NCI-H187 treated with DMSO at 0.1 percent for 48 hours (cell line): ENCODE measurements around the gene ZBTB5.

Source experiments
- DNase-seq: peaks from one replicate; lab custom pipeline; 2025; lab: John Stamatoyannopoulos, UW

The ZBTB5 gene

DNA sequence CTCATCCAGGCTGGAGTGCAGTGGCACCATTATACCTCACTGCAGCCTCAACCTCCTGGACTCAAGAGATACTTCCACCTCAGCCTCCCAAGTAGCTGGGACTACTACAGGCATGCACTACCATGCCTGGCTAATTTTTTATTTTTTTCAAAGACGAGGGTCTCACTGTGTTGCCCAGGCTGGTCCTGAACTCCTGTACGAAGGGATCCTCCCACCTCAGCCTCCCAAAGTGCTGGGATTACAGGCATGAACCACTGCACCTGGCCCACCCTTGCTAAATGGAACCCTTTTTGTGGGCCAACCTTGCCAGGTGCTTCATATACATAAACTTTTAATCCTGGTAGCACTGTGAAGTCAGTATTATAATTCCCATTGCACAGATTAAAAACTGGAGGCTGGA is 41.7 kb downstream of the ZBTB5 start:
- DNase-seq, result no peak

DNA sequence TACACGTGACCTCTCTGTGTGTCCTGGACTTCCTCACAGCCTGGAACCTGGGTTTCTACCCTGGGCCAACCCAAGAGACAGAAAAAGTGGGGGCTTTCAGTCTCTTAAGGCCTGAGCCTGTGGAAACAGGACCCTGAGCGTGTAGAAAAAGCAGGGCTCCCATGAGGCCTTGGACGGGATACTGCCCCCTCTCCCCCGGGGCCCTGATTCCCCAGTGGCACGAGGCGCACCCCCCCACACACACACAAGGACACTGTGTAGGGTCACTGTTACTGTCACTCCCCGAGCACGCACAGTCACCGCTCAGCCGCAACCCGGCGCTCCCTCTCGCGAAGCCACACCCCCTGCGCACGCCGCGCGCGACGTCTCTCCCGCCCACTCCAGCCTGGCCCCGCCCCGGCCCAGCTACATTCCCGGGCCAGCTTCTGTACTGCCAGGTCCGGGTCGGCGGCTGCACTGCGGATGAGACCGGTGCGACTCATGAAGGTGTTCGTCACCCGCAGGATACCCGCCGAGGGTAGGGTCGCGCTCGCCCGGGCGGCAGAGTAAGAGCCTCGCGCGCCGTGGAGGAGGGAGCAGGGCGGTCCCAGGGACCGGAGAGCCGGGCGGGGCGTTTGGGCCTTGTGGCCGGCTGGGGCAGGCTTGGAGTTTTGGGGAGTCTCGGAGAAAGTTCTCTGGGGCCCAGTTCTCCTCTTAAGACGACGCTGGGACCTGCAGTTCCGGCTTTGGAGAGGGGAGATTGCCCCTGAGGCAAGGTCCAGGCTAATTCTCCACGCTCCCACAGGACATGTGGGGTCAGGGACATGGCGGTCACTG is 42.8 kb downstream of the ZBTB5 start, which contains the start of gene GRHPR:
GRHPR (plus strand) TSS at position 408 of the 816 bp plus-strand sequence; CDS start at position 463, 55 bp downstream.
- no peak for DNase-seq

DNA sequence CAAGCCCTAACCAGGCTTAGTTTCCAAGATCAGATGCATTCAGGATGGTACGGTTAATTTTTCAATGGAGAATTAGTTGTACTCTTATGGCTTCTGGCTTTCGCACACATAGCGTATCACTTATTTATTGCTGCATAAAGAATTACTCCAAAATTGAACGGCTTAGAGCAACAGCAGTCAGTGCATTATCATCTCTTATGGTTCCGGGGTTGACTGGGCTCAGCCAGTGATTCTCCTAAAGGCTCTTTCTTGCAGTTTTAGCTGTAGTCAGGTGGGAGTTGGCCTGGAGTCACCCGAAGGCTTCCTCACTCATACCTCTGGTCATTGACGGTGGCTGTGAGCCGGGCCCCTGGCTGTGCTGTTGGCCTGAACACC is 43.3 kb downstream of the ZBTB5 start:
- no peak for DNase-seq

DNA sequence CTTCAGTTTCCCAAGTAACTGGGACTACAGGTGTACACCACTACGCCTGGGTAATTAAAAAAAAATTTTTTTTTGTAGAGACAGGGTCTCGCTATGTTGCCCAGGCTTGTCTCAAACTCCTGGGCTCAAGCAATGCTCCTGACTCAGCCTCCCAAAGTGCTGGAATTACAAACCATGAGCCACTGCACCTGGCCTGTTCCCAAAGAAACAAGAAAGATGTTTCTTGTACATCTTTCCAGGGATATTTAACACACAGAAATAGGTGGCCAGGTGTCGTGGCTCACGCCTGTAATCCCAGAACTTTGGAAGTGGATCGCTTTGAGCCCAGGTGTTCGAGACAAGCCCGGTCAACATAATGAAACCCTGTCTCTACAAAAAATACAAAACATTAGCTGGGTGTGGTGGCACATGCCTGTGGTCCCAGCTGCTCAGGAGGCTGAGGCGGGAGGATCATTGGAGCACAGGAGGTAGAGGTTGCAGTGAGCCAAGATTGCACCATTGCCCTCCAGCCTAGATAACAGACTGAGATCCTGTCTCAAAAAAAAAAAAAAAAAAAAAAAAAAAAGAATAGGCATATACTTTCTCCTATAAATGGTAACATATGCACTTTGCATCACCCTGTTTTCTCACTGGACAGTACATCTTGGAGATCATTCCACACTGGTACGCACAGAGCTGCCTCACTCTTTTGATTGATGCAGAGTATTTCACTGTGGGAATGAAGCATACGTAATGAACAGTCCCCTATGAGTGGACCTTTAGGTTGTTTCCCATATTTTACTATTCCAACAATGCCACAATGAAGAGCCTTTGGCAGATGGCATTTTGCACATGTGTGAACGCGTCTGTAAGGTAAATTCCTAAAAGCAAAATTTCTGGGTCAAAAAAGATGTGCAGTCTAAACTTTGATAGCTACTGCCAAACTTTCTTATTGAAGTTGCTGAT is 44.7 kb downstream of the ZBTB5 start:
- no peak for DNase-seq

DNA sequence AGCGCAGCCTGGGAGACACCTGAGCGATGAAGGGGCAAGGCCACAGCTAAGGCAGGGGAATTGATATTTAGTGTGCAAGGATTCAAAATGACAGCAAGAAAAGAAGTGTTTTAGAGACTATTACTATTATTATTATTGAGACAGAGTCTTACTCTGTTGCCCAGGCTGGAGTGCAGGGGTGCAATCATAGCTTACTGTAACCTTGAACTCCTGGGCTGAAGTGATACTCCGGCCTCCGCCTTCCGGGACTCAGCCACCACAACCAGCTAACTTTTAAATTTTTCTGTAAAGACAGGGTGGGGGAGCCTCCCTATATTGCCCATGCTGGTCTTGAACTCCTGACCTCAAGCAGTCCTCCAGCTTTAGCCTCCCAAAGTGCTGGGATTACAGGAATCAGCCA is 46.0 kb downstream of the ZBTB5 start:
- DNase-seq, result no peak

DNA sequence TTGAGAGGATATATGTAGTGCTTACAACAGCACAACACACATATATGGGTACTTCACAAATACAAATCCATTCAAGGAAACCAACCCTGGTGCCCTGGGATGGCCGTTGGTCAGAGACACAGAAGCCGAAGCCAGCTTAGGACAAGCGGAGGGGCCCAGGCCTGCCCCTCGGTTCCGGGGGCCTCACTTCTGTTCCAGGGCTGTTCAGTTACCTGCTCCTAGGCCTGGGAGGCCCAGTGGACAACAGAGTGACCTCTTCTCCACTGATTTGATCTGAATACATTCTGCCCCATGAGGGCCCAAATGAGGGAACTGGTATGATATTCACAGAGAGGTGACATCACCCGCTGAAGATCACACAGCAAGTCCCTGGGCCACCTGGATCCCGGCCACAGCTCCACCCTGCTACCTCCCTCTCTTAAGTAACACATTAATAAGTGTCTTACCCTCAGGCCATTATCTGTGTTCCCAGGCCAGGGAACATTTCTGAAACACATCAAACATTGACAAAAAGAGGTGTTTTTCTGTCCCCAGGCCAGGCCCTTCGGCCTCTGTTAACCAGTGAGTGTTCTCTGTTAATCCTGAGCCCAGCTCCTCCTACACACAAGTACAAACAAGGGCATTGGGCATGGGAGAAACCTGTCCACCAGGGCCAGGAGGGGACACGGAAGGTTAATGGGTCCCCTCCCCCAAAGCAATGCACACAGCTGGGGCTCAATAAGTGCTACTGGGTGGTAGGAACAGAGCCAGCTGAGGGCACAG is 47.2 kb downstream of the ZBTB5 start:
- DNase-seq, result no peak

DNA sequence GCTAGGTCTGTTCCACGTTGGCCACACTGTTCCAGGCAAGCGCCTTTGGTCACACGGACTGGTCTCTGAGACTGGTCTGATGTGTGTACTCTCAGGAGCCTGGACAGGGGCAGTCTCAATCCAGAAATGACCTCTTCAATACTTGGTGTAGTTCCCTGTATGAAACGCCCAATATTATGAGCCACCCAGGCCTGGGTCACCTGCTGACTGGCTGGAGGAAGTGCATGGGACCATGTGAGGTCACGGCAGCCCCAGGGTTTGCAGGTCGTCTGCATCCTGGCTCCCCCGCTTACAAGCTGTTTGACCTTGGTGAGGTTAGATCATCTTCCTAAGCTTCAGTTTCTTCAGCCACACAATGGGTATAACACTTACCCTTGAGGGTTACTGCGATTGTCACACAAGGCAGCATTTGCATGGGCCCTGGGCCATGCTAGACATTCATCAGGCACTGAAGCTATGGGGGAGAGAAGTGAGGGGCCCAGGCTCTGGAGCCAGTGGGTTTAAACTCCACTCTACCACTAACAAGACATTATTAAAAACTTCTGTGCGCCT is 47.9 kb downstream of the ZBTB5 start:
- no peak for DNase-seq

DNA sequence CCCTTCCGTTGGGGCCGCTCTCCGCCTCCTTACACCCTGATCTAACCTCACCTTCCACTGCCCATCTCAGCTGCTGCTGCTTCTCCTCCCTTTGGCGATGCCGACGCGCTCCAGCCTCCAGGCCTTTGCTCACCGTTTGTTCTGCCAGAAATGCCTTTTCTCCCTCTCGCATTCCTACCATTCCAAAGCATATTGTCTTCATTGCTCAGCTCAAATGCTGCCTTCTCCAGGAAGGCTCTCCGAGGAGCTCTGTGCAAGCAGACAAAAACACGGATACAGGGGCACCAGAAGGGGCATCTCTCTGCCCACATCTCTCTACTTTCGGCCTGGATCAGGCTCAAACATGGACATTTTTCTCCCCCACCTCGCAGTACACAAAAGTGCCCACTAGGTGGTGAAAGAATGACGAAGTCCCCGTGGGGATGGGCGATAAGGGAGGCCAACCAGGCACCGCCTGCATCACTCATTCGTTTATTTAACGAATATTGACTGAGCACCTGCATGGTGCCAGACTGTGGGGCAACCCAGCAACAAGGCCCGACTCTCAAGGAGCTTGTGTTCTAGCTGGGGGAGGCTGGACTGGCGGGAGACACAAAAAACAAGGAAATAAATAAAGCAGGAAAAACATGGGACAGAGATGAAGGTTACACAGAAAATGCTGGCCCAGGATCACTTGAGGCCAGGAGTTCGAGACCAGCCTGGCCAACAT is 50.1 kb downstream of the ZBTB5 start:
- no peak for DNase-seq

DNA sequence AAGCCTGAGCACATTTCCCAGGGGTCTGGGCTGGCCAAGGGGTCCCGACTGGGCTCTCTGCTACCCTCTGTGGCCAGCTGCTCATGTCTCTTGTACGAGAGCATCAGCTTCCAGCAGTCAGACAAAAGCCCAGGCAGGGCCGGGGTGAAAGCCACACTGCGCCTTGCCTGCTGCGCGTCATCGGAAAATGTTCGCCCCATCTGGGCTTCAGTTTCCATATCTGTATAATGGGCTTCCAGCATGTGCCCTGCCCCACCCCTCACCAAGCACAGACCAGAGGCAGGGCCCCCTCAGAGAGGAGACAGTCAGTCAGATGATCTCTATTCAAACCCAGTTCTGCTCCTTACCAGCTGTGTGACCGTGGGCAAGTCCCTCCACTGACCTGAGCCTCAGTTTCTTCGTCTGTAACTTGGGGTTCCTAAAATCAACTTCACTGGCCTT is 50.7 kb downstream of the ZBTB5 start:
- DNase-seq, result no peak

DNA sequence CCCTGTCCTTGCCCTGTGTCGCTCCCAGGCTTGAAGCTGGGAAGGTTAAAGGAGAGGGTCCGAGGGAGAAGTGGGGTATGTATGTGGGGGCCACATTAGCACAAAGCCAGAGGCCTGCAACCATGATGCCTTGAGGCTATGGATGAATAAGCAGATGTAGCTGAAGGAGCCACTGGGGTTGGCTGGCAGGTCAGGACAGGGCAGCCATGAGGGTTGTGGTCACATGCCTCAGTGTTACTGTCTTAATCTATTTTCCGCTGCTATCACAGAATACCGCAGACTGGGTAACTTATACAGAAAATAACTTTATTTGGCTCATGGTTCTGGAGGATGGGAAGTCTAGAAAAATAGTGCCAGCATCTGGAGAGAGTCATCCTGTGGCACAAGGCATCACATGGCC is 51.9 kb downstream of the ZBTB5 start:
- DNase-seq, result no peak

DNA sequence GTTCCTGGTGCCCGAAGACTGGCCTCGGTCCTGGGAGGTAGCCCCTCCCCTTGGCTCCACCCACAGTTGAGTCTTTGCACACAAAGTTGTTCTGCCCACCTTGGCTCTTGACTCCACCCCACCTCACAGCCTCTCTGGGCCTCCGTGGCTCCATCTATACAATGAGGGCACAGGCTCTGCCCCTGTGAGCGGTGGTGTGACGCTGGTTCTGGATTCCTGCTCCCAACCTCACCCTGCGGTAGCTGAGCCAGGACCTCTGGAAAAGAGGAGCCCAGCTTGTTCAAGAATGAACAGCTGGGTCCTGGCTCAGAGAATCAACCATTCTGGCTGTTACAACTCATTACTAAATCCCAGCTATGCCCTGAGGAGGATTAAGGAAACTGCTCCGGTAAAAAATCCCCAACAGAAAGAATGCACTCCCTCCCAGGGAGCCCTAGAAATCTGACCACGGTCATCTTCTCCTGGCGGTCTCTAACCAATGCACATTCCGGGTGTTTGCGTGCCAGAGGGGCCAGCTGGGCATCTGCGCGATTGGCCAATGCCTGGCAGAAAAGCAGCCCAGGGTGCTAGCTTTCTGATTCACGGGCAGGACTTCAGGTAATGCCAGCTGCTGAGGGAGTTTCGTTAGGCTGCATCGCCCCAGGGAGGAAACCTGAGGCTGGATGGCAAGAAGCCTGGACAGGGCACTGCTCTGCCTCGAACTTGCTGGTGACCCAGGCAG is 52.7 kb downstream of the ZBTB5 start:
- DNase-seq, result no peak

DNA sequence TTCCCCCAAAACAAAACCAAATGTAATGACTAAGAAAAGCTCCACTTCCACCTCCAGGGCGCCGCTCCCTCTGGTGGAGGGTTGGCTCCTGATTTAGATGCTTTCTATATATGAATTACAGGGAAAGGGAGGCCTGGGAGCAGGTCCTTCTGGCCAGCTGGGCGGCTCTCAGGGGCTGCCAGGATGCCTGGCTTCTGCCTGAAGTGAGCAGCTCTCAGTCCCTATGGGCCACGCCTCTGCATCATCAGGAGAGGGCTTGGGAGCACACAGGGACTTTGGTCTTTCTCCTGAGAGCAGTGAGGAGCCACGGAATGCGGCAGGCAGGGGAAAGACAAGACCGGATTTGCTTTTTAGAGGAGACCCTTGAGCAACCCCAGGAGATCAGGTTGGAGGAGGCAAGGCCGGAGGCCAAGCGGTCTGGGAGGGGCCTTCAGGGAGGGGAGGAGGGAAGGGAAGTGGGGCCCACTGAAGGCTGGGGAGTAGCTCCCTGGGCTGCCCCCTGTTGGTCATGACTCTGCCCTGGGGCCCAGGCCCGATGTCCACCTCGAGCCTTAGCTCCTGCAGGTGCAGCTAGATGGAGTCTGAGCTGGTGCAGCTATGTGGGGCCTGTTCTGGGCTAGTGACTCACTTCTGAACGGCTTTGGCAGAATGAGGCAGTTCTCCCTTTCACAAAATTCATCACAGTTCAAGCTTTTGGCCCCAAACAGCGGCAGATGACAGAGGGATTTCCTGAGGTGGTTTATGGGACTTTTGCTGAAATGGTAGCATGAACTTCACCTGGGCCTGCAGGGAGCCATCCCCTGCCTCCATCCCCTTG is 54.1 kb downstream of the ZBTB5 start:
- no peak for DNase-seq

DNA sequence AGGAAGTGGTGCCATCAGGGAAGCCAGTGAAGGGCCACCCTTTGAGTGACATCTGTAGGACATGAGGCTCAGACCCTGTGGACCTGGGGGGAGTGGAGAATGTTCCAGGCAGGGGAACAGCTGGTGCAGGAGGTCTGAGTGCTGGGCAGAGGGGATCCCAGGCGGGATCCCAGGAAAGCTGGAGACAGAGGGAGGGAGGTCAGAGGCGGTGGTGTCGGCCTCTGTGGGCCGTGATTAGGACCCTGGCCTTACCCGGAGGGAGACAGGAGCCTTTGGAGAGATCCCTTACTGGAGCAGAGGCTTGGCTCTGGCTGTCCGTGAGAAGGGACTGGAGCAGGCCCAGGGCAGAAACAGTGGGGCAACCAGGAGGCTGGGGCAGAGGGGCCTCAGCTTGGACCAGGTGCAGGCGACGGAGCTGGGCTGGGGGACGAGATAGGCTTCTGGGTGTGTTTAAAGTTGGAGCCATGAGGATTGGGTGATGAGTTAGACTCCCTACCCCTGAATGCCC is 54.8 kb downstream of the ZBTB5 start:
- no peak for DNase-seq

DNA sequence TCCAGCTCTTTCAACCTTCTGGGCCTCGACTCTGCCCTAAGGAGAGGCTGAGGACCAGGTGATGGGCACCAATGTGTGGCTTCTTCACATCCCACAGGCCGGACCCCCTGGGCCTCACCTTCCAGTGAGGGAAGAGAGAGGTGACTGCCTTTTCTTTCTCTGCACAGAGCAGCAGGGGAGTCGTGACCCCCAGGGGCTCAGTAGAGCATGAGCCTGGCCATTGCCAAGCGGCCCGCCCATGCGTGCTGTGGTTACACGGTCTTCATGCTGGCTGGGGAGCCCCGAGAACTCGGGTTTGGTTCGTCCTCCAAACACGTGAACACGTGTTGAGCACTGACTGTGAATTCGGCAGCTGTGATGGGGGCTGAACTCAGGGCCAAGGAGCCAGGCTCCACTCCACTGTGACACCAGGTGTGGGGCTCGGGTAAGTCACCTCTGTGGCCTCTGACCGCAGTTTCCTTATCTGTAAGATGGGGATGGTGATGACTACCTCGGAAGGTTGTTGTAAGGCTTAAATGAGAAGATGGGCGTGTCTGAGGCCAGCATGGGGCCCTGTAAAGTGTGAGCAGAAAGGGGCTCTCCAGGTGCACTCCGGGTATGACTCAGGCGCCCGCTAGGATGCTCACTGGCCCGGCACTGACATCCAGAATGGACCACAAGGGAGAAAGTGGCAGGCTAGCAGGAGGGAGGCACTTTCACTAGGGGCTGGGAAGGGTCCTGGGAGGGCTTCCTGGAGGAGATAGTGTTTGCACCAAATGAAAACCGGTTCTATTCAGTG is 56.1 kb downstream of the ZBTB5 start:
- DNase-seq, result no peak

DNA sequence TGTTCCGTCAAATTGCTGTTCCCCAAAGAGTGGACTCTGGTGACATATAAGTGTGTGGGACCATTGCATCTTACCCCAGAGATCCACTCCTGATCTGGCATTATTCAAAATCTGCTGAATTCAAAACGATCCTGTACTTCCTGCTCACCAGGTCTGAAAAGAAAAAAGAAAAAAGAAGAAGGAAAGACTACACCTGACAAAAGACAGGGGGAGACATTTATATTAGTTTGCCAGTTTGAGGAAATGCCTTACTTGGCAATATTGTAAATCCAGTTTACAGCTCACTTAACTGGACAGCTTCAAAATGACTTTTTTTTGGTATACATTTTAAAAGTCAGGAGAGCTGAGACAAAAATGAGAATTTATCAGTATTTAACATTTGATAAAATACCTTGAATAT is 57.8 kb downstream of the ZBTB5 start:
- DNase-seq, result no peak

DNA sequence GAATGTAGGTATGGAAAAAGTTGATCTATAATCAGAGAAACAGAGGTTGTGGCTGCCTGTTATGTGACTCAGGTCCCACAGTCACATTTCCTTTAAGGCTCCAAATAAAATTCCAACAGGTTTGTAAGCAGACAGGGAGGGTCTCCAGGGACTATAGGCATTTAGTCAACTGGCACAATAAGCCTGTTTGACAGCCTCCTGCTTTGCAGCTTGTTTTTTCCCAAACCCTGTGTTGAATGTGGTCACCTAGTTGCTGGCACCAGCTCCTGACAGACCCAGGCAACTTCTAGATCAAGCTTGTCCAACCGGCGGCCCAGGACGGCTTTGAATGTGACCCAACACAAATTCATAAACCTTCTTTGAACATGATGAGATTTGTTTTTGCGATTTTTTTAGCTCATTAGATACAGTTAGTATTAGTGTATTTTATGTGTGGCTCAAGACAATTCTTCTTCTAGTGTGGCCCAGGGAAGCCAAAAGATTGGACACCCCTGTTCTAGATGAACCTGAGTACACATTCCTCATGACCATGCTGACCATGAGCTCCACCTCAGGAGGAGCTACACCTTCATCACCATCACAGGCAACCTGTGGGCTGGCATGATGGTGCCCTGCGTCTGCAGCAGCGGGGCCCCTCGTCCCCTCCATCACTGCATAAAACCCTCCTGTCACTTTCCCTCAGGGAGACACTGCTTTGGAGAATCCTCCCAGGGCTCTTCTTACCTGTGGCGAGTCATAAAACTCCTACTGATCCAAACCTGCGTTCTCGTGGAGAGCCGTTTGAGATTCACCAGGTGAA is 58.4 kb downstream of the ZBTB5 start:
- DNase-seq, result no peak

DNA sequence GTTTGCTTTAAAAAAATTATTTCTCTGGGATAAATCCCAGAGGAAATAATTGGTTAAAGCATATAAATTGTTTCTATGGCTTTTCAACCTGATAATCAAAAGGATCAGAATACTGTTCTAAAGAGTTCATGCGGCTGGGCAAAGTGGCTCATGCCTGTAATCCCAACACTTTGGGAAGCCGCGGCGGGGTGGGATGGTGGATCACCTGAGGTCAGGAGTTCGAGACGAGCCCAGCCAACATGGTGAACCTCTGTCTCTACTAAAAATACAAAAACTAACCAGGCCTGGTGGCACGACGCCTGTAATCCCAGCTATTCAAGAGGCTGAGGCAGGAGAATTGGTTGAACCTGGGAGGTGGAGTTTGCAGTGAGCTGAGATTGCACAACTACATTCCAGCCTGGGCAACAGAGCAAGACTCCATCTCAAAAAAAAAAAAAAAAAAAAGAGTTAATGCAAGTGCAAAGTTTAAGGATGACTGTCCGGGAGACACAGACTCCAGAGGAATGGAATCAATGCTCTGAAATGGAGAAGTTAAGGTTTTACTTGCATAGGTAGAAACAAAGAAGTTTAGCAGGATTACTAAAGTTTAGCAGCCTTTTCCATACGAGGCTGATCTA is 59.4 kb downstream of the ZBTB5 start:
- no peak for DNase-seq
